Effector CD8-positive, alpha-beta T cell (primary cell): ENCODE results near the gene CCDC60.
"Not testable (repeated sequence)": the region's sequence is repeated elsewhere in the genome, so short reads cannot be mapped to it uniquely, and the experiment has no call there.

ENCODE experiments used
- DNase-seq: peaks from one replicate; lab custom pipeline; 2025; lab: John Stamatoyannopoulos, UW

The CCDC60 gene

GRCh38 chr12:119338593-119339363, 4.2 kb downstream of the CCDC60 start:
- no peak for DNase-seq

GRCh38 chr12:119340578-119340977, 6.0 kb downstream of the CCDC60 start:
- no peak for DNase-seq

- no peak for DNase-seq
Observed at GRCh38 chr12:119341020-119341419, 6.5 kb downstream of the CCDC60 start.

- DNase-seq, result no peak
Observed at GRCh38 chr12:119341988-119342387, 7.5 kb downstream of the CCDC60 start.

GRCh38 chr12:119343130-119343529, 8.6 kb downstream of the CCDC60 start:
- no peak for DNase-seq

- DNase-seq, result no peak
Observed at GRCh38 chr12:119354172-119354571, 19.6 kb downstream of the CCDC60 start.

- not testable (repeated sequence) for DNase-seq
Observed at GRCh38 chr12:119360366-119360765, 25.8 kb downstream of the CCDC60 start.

GRCh38 chr12:119363037-119363436, 28.5 kb downstream of the CCDC60 start:
- no peak for DNase-seq

- no peak for DNase-seq
Observed at GRCh38 chr12:119363490-119363889, 29.0 kb downstream of the CCDC60 start.

- DNase-seq, result no peak
Observed at GRCh38 chr12:119365451-119365850, 30.9 kb downstream of the CCDC60 start.

- DNase-seq, result no peak
Observed at GRCh38 chr12:119366007-119366406, 31.5 kb downstream of the CCDC60 start.

- DNase-seq, result no peak
Observed at GRCh38 chr12:119369161-119369560, 34.6 kb downstream of the CCDC60 start.

- no peak for DNase-seq
Observed at GRCh38 chr12:119369907-119370546, 35.5 kb downstream of the CCDC60 start.

- DNase-seq, result no peak
Observed at GRCh38 chr12:119372540-119372939, 38.0 kb downstream of the CCDC60 start.

GRCh38 chr12:119373001-119373400, 38.5 kb downstream of the CCDC60 start:
- no peak for DNase-seq

GRCh38 chr12:119373666-119374065, 39.1 kb downstream of the CCDC60 start:
- DNase-seq, result no peak

GRCh38 chr12:119374635-119375034, 40.1 kb downstream of the CCDC60 start:
- no peak for DNase-seq

- no peak for DNase-seq
Observed at GRCh38 chr12:119375075-119375882, 40.8 kb downstream of the CCDC60 start.

GRCh38 chr12:119375883-119376190, 41.3 kb downstream of the CCDC60 start:
- no peak for DNase-seq

- no peak for DNase-seq
Observed at GRCh38 chr12:119378903-119379302, 44.4 kb downstream of the CCDC60 start.

GRCh38 chr12:119381471-119382235, 47.1 kb downstream of the CCDC60 start:
- no peak for DNase-seq

- no peak for DNase-seq
Observed at GRCh38 chr12:119383206-119383605, 48.7 kb downstream of the CCDC60 start.
